RWPE1 (cell line): ENCODE data around the gene CAPN12.

ENCODE experiments used
- CTCF ChIA-PET: fragments of 350-600 bp; sonication (Branson Sonifier 250); formaldehyde crosslinking; extraction: SDS; loops from one replicate; lab custom pipeline; 2021; lab: Yijun Ruan, JAX
- POLR2A ChIA-PET: fragments of 400-600 bp; formaldehyde crosslinking; extraction: SDS; loops from one replicate; lab custom pipeline; 2020; ENCODE audit warnings: antibody characterized with exemption; ENCODE audit not compliant: low non-redundant PET; lab: Yijun Ruan, JAX
- DNase-seq: peaks from one replicate; pipeline ENCODE4 v3.0.0; 2012; ENCODE audit warnings: low spot score
- H3K27ac ChIP-seq: fragments of 450-650 bp; 2 replicates; pipeline ENCODE4 v1.5.1; 2017
- CTCF ChIP-seq: fragments of 450-650 bp; conservative IDR thresholded peaks from 2 replicates; pipeline ENCODE4 v1.5.1; 2017; ENCODE audit warnings: low read depth, mild to moderate bottlenecking

The CAPN12 gene

GRCh38 chr19:38717855-38718254, 26.4 kb downstream of the CAPN12 start:
- ChIA-PET POLR2A (no interaction called here), CTCF (no interaction called here)

DNA sequence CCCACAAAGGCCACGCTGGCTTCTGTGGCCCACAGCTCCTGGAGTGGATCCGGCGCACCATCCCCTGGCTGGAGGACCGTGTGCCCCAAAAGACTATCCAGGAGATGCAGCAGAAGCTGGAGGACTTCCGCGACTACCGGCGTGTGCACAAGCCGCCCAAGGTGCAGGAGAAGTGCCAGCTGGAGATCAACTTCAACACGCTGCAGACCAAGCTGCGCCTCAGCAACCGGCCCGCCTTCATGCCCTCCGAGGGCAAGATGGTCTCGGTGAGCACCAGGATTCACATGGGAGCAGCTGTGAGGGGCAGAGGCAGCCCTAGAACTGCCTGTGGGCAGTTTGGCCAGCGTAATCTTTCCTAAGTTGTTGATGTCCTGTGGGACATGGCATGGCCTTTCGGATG, 27.2 kb downstream of the CAPN12 start:
- no peak for TF ChIP-seq CTCF
- ChIA-PET POLR2A (no interaction called here), CTCF (interaction anchor here (0.8 kb wide), 1 partner anchor 121 kb away, joined by 4 read pairs; no protein-coding TSS in a partner anchor)
- peak overlapping the region; percentile 84 for H3K27ac ChIP-seq
- no peak for DNase-seq

More at GRCh38 chr19:38717855-38718254, 26.4 kb downstream of the CAPN12 start:
- TF ChIP-seq CTCF: no peak
- no peak for DNase-seq
- peak overlapping the region; percentile 84 for H3K27ac ChIP-seq

DNA sequence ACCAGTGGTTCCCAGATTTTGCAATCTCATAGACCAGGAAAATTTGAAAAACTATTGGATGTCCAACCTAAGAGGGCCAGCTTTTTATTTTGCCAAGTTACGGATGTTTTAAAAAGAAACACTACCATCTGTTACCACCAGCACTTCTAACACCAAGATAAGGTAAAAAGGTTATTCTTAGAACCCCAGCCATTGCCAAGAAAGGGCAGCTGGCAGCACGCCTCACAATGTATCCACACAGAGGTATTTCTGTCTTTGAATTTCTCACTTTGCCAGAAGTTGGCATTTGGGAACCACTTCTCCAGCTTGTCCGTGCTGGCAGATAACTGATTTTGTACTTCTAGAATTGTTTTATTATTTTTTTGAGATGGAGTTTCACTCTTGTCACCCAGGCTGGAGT, 28.7 kb downstream of the CAPN12 start:
- POLR2A ChIA-PET: interaction anchor here (0.9 kb wide), 1 partner anchor 123 kb away, joined by 3 read pairs; no protein-coding TSS in a partner anchor
- CTCF ChIA-PET: interaction anchor here (0.6 kb wide), 1 partner anchor 15 kb away, joined by 3 read pairs; no protein-coding TSS in a partner anchor
- H3K27ac ChIP-seq: peak overlapping the region; percentile 87
- no peak for DNase-seq
- no peak for TF ChIP-seq CTCF

DNA sequence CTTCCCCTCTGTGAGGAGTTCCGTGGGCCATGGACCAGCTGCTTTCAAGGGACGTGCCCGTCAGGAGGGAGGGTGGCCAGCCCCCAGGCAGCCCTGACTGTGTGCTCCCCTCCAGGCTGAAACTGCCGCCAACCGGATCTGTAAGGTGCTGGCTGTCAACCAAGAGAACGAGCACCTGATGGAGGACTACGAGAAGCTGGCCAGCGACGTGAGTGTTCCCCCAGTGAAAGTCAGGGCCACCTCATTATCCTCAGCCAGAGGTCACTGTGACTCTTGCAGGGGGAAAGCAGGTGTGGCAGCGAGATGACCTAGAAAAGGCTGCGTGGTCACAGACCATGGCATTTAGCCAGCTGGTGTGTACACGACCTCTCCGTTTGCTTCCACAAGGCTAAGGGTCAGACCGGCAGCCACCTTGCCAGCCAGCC, 29.9 kb downstream of the CAPN12 start:
- no peak for TF ChIP-seq CTCF
- DNase-seq: no peak
- peak overlapping the region; percentile 87 for H3K27ac ChIP-seq
- ChIA-PET POLR2A (interaction anchor here (0.6 kb wide), 1 partner anchor 181 kb away, joined by 8 read pairs; no protein-coding TSS in a partner anchor), CTCF (interaction anchor here (0.7 kb wide), 1 partner anchor 171 kb away, joined by 3 read pairs; no protein-coding TSS in a partner anchor)

GRCh38 chr19:38713865-38714264, 30.4 kb downstream of the CAPN12 start:
- POLR2A ChIA-PET: no interaction called here
- no peak for TF ChIP-seq CTCF
- CTCF ChIA-PET: no interaction called here

DNA sequence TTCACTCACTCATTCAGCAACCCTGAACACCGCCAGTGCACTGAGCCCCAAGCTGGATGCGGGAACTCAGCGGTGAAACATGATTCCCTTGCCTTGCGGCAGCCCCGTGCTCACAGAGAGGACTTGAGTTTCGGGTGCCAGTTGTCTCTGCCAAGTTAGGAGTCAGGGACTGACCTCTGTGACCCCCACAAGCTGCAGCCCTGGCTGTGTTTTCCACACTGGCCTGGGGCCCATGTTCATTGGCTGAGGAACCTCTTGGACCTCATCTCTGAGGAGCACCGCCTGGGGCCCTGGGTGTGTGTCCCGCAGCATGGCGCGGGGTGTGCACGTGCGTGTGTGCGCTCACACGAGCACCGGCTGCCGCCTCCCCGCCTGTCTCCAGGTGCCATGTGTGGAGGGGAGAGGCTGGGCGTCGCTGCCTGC, 31.0 kb downstream of the CAPN12 start:
- DNase-seq: no peak
- peak overlapping the region; percentile 87 for H3K27ac ChIP-seq
- CTCF ChIA-PET: no interaction called here
- no peak for TF ChIP-seq CTCF
- POLR2A ChIA-PET: no interaction called here

More at GRCh38 chr19:38713865-38714264, 30.4 kb downstream of the CAPN12 start:
- no peak for DNase-seq
- peak overlapping the region; percentile 87 for H3K27ac ChIP-seq
